Effector CD8-positive, alpha-beta T cell (primary cell): Measurements from ENCODE around the gene SUN1.
"Not testable (repeated sequence)": the region's sequence is repeated elsewhere in the genome, so short reads cannot be mapped to it uniquely, and the experiment has no call there.

ENCODE experiments used
- DNase-seq: peaks from one replicate; lab custom pipeline; 2025; lab: John Stamatoyannopoulos, UW

Gene SUN1

DNA sequence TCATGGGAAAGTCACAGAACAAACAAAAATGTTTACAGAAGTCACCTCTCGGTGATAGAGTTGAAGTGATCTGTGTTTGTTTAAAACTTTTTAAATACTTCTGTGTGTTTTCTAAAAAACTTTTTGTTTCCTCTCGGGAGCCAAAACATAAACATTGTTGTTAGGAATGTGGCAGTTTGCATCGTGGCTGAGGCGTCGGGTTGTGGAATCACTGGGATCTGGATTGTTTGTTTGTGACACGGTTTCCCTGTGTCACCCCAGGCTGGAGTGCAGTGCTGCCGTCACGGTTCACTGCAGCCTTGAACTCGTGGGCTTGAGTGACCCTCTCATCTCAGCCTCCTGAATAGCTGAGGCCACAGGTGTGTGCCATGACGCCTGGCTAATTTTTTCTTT lies 29.0 kb upstream of the SUN1 start:
- no peak for DNase-seq

DNA sequence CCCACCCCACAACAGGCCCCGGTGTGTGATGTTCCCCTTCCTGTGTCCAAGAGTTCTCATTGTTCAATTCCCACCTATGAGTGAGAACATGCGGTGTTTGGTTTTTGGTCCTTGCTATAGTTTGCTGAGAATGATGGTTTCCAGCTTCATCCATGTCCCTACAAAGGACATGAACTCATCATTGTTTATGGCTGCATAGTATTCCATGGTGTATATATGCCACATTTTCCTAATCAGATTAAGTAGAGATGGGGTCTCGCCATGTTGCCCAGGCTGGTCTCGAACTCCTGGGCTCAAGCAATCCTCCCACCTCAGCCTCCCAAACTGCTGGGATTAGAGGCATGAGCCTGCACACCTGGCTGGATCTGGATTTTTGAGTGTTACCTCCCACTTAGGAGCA lies 28.5 kb upstream of the SUN1 start:
- DNase-seq = not testable (repeated sequence)

DNA sequence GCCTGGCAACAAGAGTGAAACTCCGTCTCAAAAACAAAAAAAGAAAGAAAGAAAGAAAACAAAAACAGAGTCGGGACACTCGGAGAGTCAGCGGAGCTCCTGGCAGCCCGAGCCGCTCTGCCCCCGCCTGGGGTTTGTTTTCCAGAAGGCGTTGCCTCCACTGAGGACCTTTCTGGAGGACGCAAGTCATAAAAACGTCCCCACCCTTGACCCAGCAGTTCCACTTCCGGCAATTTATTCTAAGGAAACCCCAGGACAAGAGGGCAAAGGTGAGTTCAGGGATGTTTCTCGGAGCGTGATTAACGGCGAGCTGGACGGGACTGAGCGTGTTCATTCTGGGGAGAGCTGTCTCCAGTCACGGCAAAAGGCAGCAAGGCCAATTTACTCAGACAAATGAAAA lies 27.0 kb upstream of the SUN1 start:
- no peak for DNase-seq

DNA sequence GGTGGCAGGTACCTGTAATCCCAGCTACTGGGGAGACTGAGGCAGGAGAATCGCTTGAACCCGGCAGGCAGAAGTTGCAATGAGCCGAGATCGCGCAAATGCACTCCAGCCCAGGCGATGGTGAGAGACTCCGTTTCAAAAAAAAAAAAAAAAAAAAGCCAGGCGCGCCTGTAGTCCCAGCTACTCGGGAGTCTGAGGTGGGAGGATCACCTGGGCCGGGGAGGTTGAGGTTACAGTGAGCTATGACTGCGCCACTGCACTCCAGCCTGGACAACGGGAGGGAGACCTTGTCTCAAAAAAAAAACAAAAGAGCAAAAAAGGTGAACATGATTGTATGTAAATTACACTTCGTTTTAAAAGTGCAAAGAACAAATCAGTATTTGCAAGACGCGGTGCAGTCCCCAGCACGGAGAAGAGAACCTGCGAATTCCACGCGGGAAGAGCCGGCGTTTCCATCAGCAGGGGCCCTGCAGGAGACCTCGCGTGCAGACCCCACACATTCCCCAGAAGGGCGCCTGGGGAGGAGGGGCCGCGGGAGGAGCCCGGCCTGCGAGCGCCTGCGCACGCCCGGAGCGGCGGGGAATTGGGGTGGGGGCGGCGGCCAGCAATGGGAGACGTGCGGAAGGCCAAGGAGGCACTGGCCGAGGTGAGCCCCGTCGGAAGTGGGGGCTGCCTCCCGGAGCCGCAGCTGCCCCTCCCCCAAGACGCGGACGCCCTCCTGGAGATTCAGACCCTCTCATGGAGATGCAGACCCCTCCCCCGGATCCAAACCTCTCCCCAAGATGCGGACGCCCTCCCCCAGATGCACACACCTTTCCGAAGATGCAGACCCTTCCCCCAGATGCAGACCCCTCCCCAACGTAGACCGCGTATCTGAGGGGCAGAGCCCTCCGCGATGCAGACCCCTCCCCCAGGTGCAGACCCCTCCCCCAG lies 16.7 kb upstream of the SUN1 start:
- DNase-seq = no peak

DNA sequence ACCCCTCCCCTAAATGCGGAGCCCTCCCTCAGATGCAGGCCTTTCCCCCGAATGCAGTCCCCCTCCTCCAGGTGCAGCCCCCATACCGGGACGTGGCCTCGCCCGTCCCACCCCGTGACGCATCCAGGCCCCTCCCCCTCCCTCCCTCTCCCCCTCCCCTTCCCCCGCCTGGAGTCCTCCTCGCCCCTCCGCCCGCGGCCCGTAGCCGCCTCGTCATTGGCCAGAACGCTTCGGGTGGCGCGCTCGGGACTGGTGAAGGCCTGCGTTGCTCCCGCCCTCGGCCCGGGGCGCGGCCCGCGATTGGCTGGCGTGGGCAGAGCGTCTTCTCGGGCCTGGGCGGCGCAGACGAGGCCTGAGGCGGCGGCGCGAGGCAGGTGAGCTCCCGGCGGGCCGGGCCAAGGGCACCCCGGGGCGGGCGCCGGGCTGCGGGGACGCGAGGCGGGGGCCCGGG lies 16.0 kb upstream of the SUN1 start:
- peak; percentile 96 for DNase-seq

DNA sequence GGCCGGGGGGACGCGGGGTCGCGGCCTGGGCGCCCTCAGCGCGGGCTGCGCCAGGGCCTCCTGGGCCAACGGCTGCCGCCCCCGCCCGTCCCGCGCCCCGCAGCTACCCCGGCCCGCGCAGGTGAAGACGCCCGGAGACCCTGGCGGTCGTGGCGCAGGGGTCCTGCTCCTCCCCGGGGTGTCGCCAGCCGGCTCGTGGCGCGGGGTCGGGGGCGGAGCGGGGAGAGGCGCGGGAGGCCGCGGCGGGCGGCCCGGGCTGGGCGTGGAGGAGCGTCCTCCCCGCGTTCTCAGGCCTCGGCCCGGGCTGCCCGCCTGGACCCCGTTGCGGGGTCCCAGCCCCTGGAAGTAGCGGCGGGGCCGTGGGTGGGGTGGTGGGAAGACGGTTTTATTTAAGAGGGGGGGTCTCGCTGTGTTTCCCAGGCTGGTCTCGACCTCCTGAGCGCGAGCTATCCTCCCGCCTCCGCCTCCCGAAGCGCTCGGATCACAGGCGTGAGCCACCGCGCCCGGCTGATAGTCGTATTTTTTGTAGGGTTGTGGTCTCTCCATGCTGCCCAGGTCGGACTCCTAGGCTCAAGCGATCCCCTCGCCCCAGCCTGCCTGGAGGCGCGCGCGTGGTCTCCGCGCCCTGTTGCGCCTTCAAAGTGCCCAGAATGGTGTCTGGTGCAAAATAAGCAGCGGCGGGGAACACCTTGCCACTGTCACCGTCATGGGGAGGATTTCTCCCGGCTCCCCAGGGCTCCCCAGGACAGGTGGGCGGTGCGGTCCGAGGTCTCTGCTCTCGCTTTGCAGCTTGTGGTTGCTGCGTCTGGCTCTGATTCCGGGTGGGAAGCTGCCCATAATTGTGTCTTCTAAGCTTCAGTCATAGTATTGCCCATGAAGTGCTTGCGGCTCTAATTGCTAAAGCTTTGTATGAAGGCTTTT lies 15.3 kb upstream of the SUN1 start:
- DNase-seq = peak; percentile 37

DNA sequence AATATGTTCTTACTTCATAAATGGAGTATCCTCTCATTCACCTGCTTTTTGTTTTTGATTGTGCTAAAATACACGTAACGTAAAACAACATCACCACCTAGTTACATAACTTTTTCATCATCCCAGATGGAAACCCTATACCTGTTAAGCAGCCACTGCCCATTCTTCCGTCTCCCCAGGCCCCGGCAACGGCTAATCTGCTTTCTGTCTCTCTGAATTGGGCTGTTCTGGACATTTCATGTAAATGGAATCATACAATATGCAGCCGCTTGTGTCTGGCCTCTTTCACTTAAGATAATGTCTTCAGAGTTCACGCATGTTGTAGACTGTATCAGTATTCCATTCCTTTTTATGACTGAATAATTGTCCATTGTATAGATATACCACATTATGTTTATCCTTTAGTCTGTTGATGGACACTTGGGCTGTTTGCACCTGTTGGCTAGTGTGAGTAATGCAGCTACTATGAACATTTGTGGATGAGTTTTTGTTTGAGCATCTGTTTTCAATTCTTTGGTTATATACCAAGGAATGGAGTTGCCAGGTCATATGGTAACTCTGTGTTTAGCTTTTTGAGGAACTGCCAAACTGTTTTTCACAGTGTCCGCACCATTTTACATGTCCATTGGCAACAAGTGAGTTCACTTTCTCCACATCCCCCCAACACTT lies 14.1 kb upstream of the SUN1 start:
- no peak for DNase-seq

DNA sequence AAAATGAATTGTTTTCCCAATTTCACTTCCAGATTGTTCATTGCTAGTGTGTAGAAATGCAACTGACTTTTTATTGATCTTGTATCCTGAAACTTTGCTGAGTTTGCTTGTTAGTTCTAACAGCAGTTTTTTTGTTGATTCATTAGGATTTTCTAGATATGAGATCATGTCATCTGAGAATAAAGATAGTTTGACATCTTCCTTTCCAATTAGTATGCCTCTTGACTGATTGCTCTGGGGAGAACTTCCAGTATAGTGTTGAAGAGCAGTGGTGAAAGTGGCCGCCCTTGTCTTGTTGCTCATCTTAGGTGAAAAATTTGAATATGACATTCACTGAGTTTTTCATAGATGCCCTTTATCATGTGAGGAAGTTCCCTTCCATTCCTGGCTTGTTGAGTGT lies 11.9 kb upstream of the SUN1 start:
- no peak for DNase-seq

DNA sequence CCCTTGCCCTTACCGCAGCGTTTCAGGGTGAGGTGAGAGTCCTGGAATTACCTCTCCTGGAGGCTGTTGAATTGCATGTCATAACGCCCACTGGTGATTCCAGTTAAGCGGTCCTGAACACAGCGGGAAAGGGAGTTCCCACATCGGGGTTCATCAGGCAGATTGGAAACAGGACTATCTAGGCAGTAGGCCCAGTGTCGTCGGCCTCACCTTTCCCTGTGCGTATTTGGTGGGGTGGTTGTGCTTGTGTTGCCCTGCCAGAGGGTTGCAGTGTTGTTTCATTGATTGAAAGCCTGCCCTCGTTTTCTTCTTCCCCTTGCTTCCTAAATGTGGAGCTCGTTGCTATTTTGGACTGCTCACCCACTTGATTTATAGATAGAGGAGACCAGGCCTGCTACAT lies 10.6 kb upstream of the SUN1 start:
- DNase-seq = no peak

DNA sequence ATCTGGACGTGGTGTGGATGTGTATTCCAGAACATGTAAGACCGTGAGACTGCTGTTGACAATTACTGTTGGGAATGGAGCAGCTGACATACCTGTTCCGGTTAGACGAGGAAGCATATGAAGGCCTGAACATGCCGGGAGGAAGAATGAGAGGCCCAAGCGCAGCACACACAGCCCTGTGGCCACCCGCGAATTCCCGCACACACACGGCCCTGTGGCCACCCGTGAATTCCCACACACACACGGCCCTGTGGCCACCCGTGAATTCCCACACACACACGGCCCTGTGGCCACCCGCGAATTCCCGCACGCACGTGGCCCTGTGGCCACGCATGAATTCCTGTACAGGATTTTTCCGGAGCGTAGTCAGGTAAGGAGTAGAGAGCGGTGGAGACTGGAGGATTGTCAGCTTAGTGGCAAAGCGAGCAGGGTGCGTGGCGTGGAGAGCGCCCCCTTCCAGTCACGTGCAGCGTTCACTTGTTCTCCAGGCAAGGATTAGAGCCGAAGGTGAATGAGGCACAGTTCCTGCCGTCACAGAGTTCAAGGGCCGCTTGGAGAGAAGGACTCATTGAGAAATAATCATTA lies 9.5 kb upstream of the SUN1 start:
- DNase-seq = no peak

DNA sequence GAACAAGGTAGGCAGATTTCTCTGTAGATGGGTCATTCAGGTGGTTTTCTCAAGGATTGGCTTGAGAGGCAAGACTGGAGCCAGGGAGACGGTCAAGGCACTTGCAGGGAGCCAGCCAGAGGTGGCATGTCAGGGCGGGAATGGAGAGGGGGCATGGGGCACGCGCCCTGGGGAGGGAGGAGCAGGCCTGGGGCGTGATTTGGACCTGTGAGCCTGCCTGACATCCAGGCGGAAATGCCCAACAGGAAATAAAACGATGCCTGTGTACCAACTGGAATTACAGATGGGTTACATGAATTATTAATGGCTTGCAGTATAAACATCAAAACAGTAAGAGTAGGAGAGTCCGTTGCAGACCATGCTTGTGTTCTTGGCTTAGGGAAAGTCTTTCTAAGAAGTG lies 8.6 kb upstream of the SUN1 start:
- DNase-seq = no peak

DNA sequence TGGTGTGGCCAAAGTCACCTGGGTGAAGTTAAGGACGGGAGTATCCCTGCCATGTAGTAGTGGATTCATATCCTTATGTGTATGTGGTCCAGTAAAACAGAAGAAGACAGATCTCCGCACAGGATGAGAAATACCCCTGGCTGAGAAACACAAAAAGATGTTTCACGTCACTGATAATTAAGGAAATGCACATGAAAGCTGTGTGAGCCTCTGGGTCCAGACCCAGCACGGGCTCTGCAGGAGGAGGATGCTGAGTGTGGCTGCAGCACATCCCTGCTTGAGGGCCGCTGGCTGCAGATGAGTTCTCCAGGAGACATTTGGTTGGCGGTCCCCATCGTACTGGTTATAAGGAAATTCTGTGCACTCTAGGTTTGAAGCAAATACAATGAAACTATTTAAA lies 8.2 kb upstream of the SUN1 start:
- no peak for DNase-seq

DNA sequence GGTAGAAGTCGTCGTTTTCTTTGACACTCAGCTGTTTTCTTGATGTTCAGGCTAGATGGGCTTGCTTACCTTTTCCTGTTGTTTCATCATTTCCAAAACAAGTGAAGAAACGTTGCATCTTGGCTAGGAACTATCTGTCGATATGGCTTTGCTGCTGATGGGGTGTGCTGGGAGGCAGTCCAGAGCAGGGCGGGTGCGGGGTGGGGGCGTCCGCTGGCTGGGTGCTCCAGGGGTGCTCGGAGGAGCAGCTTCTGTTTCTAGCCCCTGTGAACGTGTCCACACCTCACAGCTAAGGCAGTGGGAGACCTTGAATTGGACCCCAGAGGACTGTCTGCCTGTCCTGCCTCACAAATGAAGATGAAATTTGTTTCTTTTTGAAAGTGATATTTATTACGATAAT lies 7.6 kb upstream of the SUN1 start:
- no peak for DNase-seq

DNA sequence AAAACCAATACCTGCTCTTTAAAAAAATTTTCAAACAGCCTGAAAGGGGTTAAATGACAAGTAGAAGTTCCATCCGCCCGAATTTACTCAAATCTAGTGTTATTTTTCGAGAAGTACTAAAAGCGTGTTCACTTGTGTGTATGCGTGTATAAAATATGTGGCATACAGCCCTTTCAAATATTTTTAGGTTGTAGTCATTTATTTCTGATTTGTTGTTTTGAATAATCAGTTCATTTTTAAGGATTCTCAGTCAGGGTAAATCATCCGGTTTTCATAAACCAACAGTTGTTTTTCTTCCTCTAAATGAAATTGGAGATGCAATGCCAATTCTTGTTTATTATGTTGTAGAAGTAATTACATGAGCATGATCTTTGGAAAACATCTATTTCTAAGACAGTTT lies 6.9 kb upstream of the SUN1 start:
- no peak for DNase-seq

DNA sequence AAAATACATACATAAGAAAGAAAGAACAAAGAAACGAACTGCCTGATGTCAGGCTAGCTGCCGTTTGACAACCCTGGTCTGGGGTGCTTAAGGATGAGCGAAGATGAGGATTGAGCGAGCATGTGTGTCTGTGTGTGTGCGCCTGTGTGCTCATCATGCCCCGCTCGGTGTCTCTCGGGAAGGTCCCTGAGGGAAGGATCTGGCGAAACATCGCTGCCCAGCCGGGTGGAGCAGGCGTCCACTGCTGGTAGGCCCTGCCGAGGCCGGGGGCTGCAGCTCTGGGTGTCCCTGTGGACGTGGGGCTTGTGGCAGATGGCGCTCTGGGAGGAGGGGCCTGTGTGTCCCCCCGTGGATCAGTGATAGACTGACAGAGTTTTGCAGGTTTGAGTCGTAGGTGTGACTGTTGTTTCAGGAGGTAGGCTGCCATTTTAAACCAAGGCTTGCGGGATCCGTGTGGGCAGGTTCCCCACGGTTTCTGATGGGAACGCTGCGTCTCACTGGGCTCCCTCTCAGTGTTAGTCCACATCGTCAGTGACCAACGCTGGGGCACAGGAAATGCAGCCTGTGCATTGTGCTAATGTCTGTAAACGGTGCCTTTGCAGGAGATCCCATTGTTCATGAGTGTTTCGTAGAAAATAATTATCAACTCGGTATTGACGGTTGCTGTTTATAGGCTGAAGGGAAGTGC lies 5.9 kb upstream of the SUN1 start:
- no peak for DNase-seq

DNA sequence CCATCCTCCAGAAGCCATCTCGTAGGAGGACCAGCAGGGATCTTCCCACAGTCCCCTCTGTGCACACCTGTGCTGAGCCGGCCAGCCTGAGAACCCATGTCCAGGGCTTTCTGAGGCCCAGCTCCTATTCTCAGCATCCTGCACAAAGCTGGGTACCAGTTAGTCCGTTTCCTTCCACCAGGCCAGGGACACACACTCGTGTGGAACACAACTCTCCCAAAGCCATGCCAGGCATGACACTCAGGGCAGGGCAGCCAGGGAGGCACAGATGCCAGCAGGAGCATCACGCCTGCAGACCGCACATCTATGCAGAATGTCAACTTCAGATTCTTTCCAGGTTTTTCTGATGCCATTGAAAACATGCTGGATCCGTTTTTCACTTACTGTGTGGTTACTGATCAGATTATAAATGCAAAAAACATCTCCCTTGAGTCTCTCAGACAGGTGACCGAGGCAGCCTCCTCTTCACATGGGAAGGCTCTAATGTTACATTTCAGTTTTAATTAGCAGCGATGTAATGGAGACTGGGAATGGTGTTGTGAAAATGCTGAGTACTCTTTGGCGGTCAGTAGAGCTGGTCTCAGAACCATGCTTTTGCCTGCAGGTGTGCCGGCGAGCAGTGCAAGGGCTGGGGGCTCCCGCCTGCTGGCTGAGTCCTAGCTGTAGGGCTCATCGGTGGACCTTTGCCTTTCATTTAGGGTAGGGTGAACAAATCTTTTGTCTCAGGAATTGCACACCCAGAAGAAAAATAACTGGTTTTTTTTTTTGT lies 3.3 kb upstream of the SUN1 start:
- no peak for DNase-seq

DNA sequence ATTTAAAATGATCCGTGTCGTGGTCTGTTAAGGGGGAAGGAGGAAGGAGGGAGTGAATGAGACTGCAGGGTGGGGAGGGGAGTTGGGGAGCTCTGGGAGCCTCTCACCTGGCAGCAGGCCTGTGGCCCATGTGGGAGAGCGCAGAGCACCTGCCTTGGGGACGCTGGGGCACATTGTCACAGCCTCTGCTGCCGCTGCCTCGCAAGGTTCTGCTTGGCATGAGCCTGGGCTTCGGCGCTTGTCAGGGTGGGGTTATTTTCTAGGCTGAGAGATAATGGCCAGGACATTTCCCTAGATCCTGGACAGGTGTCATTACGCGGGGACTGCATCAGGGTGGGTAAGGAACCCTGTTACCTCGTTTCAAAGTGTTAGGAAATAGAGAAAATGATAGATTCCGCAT lies 2.2 kb upstream of the SUN1 start:
- no peak for DNase-seq

DNA sequence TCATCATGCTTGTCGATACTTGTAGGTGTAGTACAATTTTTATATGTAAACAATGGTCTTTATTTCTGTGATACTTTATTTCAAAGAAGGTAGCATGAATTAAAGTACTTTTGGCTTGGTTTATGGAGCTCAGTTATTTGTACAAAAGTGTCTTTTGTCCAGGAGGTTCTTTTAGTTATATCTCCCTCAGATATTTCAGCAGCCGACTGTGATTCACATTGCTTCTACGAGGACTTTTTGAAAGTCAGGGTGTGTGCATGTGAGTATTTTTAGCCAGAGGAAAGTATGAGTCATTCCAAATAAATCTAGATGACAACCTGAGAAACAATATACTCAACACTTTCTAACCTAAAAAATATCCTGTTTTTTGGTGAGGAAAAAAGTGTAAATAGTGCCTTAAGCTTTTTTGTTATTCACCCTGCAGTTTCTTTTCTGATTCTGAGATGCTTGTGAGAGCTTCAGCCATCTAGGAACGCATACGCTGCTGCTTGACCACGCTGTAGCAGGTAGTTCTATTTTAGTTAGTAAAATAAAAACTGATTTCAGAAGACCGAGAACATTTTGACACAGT lies 595 bp upstream of the SUN1 start:
- DNase-seq = no peak

DNA sequence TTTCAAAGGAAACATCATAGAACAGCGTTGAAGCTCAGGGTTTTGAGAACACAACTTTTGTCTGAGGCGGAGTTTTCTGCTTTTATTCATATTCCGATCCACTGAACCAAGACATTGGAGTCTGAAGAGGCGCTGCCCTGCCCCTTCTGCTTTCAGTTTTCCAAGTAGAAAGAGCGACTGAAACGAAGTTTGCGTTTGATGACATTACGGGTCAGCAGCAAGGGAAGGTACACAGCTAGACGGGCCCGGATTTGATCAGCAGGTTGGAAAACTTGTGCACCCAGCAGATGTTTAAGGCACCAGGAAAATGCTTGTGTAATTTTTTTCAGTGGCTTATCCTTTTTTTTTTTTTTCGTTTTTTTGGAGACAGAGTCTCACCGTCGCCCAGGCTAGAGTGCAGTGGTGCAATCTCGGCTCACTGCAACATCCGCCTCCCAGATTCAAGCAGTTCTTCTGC lies 720 bp downstream of the SUN1 start:
- no peak for DNase-seq

DNA sequence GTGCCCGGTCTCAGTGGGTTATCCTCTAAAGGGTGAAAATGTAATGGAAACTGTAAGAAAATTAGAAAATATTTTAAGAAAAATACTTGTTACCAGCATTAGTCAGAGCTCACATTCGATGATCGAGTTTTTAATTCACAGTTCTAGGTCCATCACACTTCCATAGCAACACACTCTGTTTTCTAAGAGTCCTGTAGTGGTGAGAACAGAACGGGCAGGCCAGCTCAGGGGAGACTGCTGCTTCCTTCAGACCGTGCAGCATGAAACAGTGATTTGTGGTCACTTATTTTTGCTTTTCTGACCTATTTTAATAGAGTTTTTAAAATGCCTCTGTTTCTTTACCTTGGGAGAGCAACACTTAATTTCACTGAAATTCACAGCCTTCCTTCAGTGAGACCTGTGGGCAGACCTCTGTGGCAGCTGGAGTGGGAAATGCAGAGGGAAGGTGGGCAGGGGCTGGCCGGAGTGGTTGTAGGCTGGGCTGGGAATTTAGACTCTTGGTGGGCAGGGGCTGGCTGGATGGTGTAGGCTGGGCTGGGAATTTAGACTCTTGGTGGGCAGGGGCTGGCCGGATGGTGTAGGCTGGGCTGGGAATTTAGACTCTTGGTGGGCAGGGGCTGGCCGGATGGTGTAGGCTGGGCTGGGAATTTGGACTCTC lies 1.5 kb downstream of the SUN1 start:
- DNase-seq = no peak
